Forelimb muscle (tissue), 1 donor: Measurements from ENCODE around the gene IPO13. TPM values are rescaled to one million over a fixed set of nuclear protein-coding genes. Genes with fewer than 3 reads are reported as not detected.

Experiments used
- DNase-seq: peaks from one replicate; pipeline ENCODE4 v3.0.0-alpha.2; 2013; ENCODE audit warnings: low read depth
- polyA plus RNA-seq: library from polyadenylated mRNA; unstranded; fragments of 120-200 nt; gene quantifications from one replicate; pipeline ENCODE4 v1.2.1, GENCODE V29; 2013; ENCODE audit not compliant: insufficient read length

IPO13 gene
- polyA plus RNA-seq, 1 donor, result 30.8 TPM

GRCh38 chr1:43987159-43987902 lies 40.6 kb downstream of the IPO13 start:
- DNase-seq, result no peak

GRCh38 chr1:43990271-43991199 lies 43.8 kb downstream of the IPO13 start:
- no peak for DNase-seq

GRCh38 chr1:43991200-43991475 lies 44.4 kb downstream of the IPO13 start:
- DNase-seq, result no peak

- no peak for DNase-seq
Measured at GRCh38 chr1:43991476-43992231, 44.9 kb downstream of the IPO13 start, which contains the start of gene CCDC24. CCDC24 (plus strand) TSS chr1:43991599; CDS start chr1:43991879, 280 bp downstream.

- DNase-seq, result no peak
Measured at GRCh38 chr1:43992232-43992995, 45.7 kb downstream of the IPO13 start.

GRCh38 chr1:43993206-43993914 lies 46.6 kb downstream of the IPO13 start:
- DNase-seq, result no peak

GRCh38 chr1:43994071-43994470 lies 47.3 kb downstream of the IPO13 start:
- DNase-seq, result no peak

GRCh38 chr1:43994794-43995790 lies 48.3 kb downstream of the IPO13 start:
- DNase-seq, result no peak

- DNase-seq, result no peak
Measured at GRCh38 chr1:43995984-43996732, 49.4 kb downstream of the IPO13 start.

GRCh38 chr1:43996733-43997115 lies 50.0 kb downstream of the IPO13 start:
- no peak for DNase-seq

GRCh38 chr1:43997295-43997999 lies 50.7 kb downstream of the IPO13 start:
- DNase-seq, result no peak

GRCh38 chr1:43998000-43998378 lies 51.2 kb downstream of the IPO13 start:
- DNase-seq, result no peak

- DNase-seq, result no peak
Measured at GRCh38 chr1:43999455-43999854, 52.7 kb downstream of the IPO13 start.

- DNase-seq, result no peak
Measured at GRCh38 chr1:44000122-44000665, 53.4 kb downstream of the IPO13 start.

- DNase-seq, result no peak
Measured at GRCh38 chr1:44002165-44002564, 55.4 kb downstream of the IPO13 start.

- no peak for DNase-seq
Measured at GRCh38 chr1:44002606-44003157, 55.9 kb downstream of the IPO13 start.

GRCh38 chr1:44008259-44008658 lies 61.5 kb downstream of the IPO13 start:
- DNase-seq, result no peak
